ENCODE data around the gene LAMC2. TPM values are rescaled to one million over a fixed set of nuclear protein-coding genes. Genes with fewer than 3 reads are reported as not detected.

Gene LAMC2
- 2.2 and 3.3 TPM in 2 replicates for total RNA-seq

GRCh38 chr1:183185941-183186490 is at the start of gene LAMC2:
LAMC2 (plus strand) TSS chr1:183186264; CDS start chr1:183186353, 89 bp downstream.

Other genes with a start within 250 kb of the LAMC2 start
- gene SHCBP1L, start 233.1 kb upstream of the LAMC2 start, total RNA-seq, result 0.05 TPM in 1 of 2 replicates, not detected in the other
- 1,525 and 1,787 TPM in 2 replicates for gene LAMC1, start 162.8 kb upstream of the LAMC2 start, total RNA-seq
- gene NMNAT2, start 232.1 kb downstream of the LAMC2 start, total RNA-seq, result 7.9 and 8.0 TPM in 2 replicates